ENCODE data around the gene FILIP1L.

Gene FILIP1L

DNA sequence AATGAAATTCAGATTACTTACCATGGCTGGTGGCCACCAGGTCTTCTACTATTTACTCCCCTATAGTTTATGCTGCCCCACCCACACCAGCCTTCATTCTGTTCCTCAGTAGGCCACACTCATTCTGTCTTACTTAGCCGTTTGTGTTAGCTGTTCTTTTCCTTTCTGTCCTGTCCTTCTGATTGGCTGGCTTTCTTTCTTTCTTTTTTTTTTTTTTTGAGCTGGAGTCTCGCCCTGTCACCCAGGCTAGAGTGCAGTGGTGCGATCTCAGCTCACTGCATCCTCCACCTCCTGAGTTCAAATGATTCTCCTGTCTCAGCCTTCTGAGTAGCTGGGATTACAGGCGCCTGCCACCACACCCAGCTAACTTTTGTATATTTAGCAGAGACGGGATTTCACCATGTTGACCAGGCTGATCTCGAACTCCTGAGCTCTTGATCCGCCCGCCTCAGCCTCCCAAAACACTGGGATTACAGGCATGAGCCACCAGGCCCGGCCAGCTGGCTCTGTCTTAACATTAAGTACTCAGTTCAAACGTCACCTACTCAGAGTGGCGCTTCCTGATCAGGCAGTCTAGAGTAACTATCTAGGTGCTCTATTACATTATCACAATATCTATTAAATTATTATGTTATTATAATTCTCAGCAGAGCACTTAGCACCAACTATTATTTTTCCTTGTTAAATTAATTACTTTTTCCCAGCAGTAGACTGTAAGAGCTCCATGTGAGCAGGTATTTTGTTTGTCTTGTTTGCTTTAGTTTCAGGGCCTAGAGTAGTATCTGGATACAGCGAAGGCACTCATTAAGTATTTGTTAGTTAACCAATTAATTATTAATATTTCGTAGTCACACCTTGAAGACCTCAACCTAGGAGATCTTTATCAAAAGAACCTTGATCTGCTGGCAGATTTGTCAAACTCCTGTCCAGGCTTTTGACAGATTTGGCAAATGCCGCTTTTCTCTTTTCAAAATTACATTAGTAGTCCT, 290.3 kb downstream of the FILIP1L start:
- TF ChIP-seq, protein P1, sequence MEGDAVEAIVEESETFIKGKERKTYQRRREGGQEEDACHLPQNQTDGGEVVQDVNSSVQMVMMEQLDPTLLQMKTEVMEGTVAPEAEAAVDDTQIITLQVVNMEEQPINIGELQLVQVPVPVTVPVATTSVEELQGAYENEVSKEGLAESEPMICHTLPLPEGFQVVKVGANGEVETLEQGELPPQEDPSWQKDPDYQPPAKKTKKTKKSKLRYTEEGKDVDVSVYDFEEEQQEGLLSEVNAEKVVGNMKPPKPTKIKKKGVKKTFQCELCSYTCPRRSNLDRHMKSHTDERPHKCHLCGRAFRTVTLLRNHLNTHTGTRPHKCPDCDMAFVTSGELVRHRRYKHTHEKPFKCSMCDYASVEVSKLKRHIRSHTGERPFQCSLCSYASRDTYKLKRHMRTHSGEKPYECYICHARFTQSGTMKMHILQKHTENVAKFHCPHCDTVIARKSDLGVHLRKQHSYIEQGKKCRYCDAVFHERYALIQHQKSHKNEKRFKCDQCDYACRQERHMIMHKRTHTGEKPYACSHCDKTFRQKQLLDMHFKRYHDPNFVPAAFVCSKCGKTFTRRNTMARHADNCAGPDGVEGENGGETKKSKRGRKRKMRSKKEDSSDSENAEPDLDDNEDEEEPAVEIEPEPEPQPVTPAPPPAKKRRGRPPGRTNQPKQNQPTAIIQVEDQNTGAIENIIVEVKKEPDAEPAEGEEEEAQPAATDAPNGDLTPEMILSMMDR (IDR thresholded peaks at IDR 0.05; ENCODE audit: low read depth, low read length) = no peak
- no peak overlapping the region for H3K4me3 ChIP-seq (replicated peaks in 1 of 2; ENCODE audit: low read depth in 2 of 2, low read length in 2 of 2)
- DNase-seq (ENCODE audit: low read depth in 2 of 2) = no peak

DNA sequence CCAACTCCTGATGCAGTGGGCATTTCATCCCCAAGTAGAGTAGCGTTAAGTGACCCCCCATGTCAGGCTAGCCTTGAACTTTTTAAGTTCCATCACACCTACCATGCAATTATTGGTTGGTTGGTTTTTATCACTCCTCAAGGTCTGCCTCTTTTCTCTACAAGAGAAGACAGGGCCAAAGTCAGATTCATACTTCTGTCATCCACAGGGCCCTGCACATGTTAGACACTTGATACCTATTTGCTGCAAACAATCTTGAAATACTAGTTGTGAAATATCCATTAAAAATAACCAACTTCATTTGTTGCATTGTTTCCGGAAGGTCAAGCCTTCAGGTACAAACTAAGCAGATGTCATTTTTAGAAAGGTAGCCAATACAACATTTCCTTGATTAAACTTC, 295.5 kb downstream of the FILIP1L start:
- peak overlapping the region in 1 of 2 donors; percentile 84 for H3K4me3 ChIP-seq (replicated peaks in 1 of 2; ENCODE audit: low read depth in 2 of 2, low read length in 2 of 2)
- TF ChIP-seq, protein P1 (IDR thresholded peaks at IDR 0.05; ENCODE audit: low read depth, low read length) = no peak
- no peak for DNase-seq (ENCODE audit: low read depth in 2 of 2)

DNA sequence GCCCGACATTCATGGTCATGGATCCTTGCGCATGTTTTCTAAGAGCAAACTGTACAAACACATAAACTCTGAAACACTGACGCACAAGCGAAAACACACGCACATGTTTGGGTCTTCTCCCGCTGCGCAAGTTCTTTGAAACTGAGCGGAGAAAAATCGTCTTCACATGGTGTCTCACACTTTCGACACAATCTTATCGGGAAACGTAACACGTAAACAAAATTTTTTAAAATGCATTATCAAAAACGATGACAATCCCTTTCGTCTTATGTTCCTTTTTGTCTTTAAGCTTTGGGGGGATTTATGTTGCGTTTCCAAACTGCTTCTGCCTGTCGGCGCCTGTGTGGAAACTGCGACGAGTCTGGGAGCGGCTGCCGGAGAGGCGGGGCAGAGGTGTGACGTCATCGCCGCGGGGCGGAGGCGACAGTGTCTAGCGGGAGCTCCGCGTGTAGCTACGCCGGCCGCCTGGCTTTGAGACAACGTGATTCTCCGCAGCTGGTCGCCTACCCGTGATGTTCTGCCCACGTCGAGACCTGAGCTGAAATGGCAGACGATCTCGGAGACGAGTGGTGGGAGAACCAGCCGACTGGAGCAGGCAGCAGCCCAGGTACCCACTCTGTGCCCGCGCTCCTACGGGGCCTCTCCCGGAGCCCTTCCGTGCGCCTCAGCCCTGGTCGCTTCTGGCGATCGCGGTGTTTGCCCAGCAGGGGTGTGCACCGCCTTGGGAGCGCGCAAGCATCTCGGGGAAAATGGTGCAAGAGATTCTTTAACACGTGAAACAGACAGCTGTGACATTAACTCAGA, 296.7 kb downstream of the FILIP1L start, which contains the start of gene CMSS1:
Gene CMSS1, plus strand, starts transcription at position 426 of the 804 bp plus-strand sequence.
- peak within 1 kb of the TSS; percentile 84 to 87 for H3K4me3 ChIP-seq (replicated peaks in 1 of 2; ENCODE audit: low read depth in 2 of 2, low read length in 2 of 2)
- TF ChIP-seq, protein P1 (IDR thresholded peaks at IDR 0.05; ENCODE audit: low read depth, low read length) = peak; percentile 34
- peak; percentile 95 to 96 for DNase-seq (ENCODE audit: low read depth in 2 of 2)

DNA sequence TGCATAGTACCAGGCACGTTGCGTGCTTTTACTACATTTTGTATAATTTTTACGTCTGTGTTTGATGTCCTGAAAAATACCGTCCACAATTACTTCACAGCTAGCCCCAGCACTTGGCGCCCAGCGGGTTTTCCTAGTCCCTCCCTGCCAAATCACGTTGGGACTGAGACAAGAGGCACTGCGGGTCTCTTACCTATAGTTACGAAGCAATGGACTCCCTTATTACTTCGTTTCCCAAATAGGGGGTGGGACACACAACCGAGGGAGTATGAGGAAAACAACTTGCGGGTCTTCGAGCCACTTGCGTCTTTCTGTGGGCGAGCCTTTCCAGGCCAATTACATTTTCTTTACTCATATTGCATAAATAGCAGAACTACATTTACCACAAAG, 297.3 kb downstream of the FILIP1L start:
- TF ChIP-seq, protein P1 (IDR thresholded peaks at IDR 0.05; ENCODE audit: low read depth, low read length) = no peak
- H3K4me3 ChIP-seq (replicated peaks in 1 of 2; ENCODE audit: low read depth in 2 of 2, low read length in 2 of 2) = peak overlapping the region; percentile 84 to 87
- no peak for DNase-seq (ENCODE audit: low read depth in 2 of 2)

DNA sequence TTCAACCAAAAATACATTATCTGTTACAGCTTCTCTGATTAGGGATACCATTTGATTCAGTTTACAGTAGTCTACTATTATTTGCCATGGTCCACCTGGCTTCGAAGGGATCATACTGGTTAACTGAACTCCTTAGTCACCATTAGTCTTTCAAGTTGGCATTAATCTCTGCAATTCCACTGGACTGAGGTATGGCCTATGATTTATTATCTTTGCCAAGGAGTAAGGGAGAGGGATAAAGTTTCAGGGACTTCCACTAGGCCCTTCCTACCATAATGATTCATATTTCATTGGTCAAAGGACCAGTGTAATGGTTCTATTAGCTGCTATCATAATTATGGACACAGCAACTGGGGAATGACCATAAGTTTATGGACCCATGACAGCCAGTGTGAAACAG, 303.9 kb downstream of the FILIP1L start:
- no peak for DNase-seq (ENCODE audit: low read depth in 2 of 2)
- no peak overlapping the region for H3K4me3 ChIP-seq (replicated peaks in 1 of 2; ENCODE audit: low read depth in 2 of 2, low read length in 2 of 2)
- TF ChIP-seq, protein P1 (IDR thresholded peaks at IDR 0.05; ENCODE audit: low read depth, low read length) = no peak

DNA sequence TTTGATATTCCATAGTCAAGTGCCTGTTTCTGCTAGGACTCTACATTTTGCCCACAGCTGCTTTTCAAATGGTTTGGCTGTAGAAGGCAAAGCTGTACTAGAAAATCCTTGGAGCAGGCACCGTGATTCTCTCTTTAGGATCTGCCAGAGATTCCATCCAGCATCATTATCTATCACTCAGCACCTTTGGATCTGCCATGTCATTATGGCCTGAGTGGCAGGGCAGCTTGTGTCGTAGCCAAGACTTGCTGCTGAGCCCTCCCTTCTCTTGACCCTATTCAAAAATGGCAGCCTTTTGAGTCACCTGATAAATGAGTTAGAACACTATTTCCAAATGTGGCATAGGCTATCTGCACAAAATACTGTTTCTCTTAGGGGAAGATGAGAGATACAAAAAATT, 304.7 kb downstream of the FILIP1L start:
- H3K4me3 ChIP-seq (replicated peaks in 1 of 2; ENCODE audit: low read depth in 2 of 2, low read length in 2 of 2) = no peak overlapping the region
- DNase-seq (ENCODE audit: low read depth in 2 of 2) = no peak
- TF ChIP-seq, protein P1 (IDR thresholded peaks at IDR 0.05; ENCODE audit: low read depth, low read length) = no peak
